Superior temporal gyrus (tissue), 1 donor: ENCODE data around the gene NBPF8.
"Not testable (repeated sequence)": the region's sequence is repeated elsewhere in the genome, so short reads cannot be mapped to it uniquely, and the experiment has no call there.

Experiments used
- DNase-seq: peaks from one replicate; pipeline ENCODE4 v3.0.0-alpha.2; 2016; ENCODE audit errors: extremely low spot score

Gene NBPF8, protein sequence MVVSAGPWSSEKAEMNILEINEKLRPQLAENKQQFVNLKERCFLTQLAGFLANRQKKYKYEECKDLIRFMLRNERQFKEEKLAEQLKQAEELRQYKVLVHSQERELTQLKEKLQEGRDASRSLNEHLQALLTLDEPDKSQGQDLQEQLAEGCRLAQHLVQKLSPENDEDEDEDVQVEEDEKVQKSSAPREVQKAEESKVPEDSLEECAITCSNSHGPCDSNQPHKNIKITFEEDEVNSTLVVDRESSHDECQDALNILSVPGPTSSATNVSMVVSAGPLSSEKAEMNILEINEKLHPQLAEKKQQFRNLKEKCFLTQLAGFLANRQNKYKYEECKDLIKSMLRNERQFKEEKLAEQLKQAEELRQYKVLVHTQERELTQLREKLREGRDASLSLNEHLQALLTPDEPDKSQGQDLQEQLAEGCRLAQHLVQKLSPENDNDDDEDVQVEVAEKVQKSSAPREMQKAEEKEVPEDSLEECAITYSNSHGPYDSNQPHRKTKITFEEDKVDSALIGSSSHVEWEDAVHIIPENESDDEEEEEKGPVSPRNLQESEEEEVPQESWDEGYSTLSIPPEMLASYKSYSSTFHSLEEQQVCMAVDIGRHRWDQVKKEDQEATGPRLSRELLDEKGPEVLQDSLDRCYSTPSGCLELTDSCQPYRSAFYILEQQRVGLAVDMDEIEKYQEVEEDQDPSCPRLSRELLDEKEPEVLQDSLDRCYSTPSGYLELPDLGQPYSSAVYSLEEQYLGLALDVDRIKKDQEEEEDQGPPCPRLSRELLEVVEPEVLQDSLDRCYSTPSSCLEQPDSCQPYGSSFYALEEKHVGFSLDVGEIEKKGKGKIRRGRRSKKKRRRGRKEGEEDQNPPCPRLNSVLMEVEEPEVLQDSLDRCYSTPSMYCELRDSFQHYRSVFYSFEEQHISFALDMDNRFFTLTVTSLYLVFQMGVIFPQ

DNA sequence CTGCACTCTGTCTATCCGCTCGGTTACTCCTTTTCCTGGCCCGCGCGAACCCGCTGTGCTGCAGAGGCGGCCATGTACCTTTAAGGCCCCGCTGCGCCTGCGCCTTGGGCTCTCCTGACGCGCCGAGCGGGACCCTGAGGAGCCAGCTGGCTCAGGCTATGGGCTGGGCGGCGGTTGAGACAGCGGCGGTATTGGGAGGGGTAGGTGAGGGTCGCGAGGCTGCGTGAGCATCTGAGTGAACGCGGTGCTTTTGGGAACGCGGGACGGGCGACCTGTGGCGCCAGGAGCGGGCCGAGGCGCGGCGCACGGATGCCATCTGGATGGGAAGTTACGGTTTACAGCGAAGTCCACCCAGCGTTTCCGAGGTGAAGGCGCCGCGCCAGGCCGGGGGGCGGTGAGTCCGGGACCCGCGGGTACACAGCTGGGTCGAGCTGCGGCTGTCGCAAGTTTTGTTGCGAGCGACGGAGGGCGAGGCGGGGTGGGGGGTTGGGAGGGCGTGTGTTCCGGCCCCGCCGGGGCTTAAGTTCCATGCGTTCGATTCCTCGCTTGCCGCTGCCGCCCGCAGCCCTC is at the start of gene NBPF8:
TSS of gene NBPF8 (plus strand) at position 125 of the 570 bp plus-strand sequence. CDS start 21,488 bp downstream, outside the sequence.
- DNase-seq: peak; percentile 8

- not testable (repeated sequence) for DNase-seq
Measured at GRCh38 chr1:120367709-120368108, 47.1 kb upstream of the NBPF8 start.

DNA sequence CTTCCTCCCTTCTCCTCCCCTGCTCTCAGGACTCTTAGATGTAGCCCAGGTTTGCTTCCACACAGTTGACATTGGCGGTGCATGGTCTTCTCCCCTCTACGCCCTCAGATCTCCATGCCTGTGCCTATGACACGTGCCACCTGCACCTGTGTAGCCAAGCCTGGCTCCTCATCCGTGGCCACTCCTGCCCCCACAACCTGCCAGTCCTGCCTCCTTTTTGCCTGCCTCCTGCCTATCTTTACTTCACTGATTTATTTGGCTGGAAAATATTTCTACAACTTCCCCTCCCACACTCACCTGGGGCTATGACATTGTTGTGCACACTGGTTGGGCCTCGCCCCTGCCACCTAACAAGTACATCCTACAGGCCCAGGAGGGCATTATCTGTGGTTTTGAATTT is 28.2 kb upstream of the NBPF8 start:
- DNase-seq: not testable (repeated sequence)

DNA sequence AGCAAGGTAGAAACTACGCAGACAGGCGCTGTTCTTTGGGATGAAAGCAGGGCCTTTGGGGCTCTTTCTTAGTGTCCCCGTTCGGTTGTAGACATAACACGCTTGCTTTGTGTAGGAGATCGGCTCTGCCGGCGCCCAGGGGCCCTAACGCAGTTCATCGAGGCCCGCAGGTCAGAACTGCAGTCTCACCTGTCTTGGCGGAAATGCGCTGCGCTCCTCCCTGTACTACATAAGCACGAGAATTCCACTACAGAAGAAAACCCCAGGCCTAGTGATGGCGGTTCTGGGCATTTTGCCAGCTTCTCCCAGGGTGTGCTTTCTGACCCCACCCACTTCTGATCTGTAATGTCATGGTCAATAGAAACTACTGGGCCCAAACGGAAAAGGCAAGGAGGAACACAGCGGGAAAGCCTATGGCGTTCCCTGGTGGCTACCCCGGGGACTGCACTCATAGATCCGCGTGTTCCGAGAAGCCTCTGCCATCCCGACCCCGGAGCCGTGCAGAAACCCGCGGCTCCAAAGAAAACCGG is 26.2 kb upstream of the NBPF8 start:
- DNase-seq: not testable (repeated sequence)

- not testable (repeated sequence) for DNase-seq
Measured at GRCh38 chr1:120391365-120391764, 23.5 kb upstream of the NBPF8 start.

DNA sequence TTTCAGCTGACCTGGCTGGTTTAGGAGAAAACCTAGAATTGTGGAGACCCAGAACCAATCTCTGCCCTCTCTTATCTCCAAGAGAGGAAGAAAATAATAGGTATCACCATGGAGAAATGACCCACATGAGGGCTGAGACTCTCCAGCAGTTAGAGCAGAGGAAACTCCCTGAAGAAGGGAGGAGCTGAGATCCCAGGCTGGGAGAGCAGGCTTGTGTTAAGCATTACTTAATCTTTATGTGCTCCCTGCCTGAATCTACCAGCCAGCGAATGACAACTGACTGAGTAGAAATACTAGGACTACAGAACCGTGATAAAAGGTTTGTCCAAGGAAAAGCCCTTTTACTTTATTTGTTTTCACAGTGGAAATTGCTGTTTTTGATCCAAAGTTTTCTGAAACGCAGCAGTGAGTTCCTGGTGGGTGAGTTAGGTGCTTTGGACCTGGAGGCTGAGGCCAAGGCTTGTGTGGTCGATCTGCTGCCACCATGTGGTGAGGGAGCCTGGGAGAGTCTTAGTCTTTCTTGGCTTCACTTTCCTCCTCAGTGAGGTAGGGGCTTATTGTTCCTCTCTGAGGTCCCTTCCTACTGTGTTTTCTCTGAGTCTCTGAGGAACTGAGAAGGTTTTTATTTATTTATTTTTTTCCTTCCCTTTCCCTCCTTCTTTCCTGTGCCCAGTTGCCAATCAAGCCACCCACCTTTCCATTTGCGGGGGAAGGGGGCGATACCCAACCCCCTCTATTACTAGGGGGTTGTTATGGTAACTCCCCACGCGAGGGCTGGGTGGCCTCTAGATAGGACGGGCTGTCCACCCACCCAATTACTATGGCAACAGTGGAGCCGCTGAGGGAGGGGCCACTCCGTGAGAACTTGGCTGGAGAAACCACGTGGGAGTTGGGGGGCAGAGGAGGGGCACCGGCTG is 21.3 kb upstream of the NBPF8 start:
- DNase-seq: not testable (repeated sequence)

- DNase-seq: not testable (repeated sequence)
Measured at GRCh38 chr1:120405348-120405747, 9.5 kb upstream of the NBPF8 start.

DNA sequence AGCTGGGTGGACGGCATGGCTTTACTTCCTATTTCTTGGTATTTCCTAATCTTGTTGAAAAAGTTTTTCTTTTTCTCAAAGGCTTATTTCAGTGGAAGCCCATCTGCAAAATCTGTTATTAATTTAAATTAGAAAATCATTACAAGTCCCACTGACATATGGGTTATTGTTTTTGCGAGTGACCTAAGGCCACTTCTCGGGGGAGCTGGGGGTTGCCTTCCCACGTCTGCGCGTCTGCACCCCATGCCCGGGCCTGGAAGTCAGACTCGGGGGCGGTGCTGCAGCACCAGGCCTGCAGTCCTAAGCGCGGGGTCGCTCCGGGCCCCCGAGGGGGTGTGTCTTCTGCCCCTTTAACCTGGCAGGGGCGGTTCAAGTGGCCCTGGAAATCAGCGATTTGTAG is 384 bp upstream of the NBPF8 start:
- DNase-seq: not testable (repeated sequence)

DNA sequence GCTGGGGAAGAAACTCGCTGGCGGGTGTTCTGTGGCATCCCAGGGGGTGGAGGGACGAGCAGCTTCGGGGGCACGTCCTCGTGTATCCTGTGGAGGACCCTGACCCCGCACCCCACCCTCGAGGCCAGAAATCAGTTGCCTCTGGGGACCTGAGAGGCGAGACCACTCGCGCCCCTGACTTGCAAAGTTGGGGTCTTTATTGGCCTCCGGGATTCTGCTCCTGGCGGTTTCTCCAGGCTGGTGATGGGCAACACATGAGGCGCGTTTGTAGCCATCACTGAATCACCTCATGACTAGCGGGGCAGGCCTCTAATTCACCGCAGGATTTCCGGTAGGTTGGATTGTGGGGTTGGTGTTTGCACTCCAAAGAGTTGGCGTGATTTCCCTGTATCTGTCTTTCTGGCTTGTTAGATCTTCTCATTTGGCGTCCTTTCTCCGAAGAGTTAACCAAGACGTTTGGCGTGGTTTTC is 692 bp downstream of the NBPF8 start:
- DNase-seq: peak; percentile 27

- DNase-seq: not testable (repeated sequence)
Measured at GRCh38 chr1:120425063-120425462, 10.2 kb downstream of the NBPF8 start.

DNA sequence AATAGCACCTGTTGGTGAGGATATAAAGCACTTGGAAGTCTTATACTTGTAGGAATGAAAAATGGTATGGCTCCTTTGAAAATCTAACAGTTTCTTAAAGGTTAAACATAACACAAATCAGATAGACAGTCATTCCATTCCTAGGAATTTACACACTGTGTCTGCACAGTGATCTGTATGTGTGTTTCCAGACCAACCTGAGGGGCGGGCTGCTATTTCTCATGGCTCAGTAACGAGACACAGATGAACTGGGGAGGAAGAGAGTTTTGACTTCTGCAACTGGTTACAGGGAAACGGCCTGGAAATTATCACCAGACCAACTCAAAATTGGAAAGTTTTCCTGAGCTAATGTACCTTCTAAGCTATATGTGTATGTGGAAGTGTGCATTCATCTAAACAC is 16.8 kb downstream of the NBPF8 start:
- not testable (repeated sequence) for DNase-seq

DNA sequence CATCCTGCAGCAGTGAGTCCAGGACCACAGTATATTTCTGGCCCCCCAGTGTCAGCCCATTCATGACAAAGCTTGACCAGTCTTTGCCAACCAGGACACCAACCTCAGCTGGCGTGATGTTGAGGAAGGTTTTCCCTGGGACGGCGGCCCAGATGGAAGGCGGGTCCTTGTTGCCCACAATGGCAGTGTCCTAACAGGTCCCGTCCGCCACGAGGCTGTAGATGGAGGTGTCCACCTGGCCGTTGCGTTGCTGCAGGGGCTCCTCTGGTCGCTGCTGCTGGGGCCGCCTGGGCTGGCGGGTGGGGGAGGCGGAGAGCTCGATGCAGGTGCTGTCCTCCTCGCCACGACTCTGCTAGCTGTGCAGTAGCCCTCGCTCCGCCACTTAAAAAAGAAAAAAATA is 19.0 kb downstream of the NBPF8 start:
- DNase-seq: not testable (repeated sequence)

- DNase-seq: not testable (repeated sequence)
Measured at GRCh38 chr1:120449124-120449523, 34.3 kb downstream of the NBPF8 start.
